Ovary (tissue), 9 donors: ENCODE measurements around the gene LCOR. TPM values are rescaled to one million over a fixed set of nuclear protein-coding genes. Genes with fewer than 3 reads are reported as not detected.
"Not testable (repeated sequence)": the region's sequence is repeated elsewhere in the genome, so short reads cannot be mapped to it uniquely, and the experiment has no call there.

Experiments used
- DNase-seq, 5 donors: peaks; one replicate each; pipeline ENCODE4 v3.0.0-alpha.2; 2019 to 2020
- H3K27ac ChIP-seq, 2 donors: fragments of 200-600 bp; one replicate each; pipeline versions ENCODE4 v1.5.1 to v1.8.0; 2019 to 2022
- H3K27me3 ChIP-seq: fragments of 200-600 bp; one replicate; pipeline ENCODE4 v1.8.0; 2022
- H3K36me3 ChIP-seq: fragments of 200-600 bp; sonication (generic); one replicate; pipeline ENCODE4 v1.5.1; 2019
- H3K4me1 ChIP-seq: one replicate; pipeline ENCODE4 v1.8.1; 2013; ENCODE audit warnings: mild to moderate bottlenecking, moderate library complexity; ENCODE audit not compliant: insufficient read depth
- H3K4me3 ChIP-seq: fragments of 200-600 bp; sonication (generic); one replicate; pipeline ENCODE4 v1.5.1; 2017
- H3K9me3 ChIP-seq, 2 donors: fragments of 200-600 bp in 1 of 2; sonication (generic) in 1 of 2; one replicate each; pipeline versions ENCODE4 v1.5.1 to v1.8.1; 2013 to 2019; ENCODE audit warnings: mild to moderate bottlenecking in 1 of 2, moderate library complexity in 1 of 2
- CTCF ChIP-seq, 3 donors: fragments of 450-650 bp in 2 of 3; fragments of 200-600 bp in 1 of 3; IDR thresholded peaks; one replicate each; pipeline versions ENCODE4 v1.5.1 to v1.8.0; 2016 to 2022; ENCODE audit warnings: antibody characterized with exemption in 3 of 3, mild to moderate bottlenecking in 1 of 3
- EP300 ChIP-seq: sonication (generic); formaldehyde crosslinking; IDR thresholded peaks from one replicate; pipeline ENCODE4 v1.6.1; 2017; ENCODE audit warnings: antibody characterized with exemption
- POLR2A ChIP-seq: fragments of 450-650 bp; IDR thresholded peaks from one replicate; pipeline ENCODE4 v1.6.1; 2017; ENCODE audit warnings: antibody characterized with exemption, mild to moderate bottlenecking, moderate library complexity
- WGBS, 3 donors: extraction: QIAGEN DNeasy Blood & Tissue Kit in 1 of 3; methylation state at CpG; one replicate each; pipeline versions ENCODE4 v1.1.5 to v1.1.7; 2013 to 2017; 5-methylcytosine and 5-hydroxymethylcytosine counted together
- intact Hi-C, 4 donors: fragments of 100-400 bp; cut with DNase I; formaldehyde crosslinking; loops; one replicate each; pipeline versions ENCODE4 v1.11.0 to v1.15.1; 2022 to 2023
- polyA plus RNA-seq, 2 donors: library from polyadenylated mRNA; stranded (reverse); fragments of 200-250 nt in 1 of 2; fragments of 350-450 nt in 1 of 2; fragmentation: Illumina TruSeq in 1 of 2; extraction: RNeasy Lipid Tissue Mini Kit (QIAGEN cat#74804) in 1 of 2; gene quantifications; one replicate each; pipeline ENCODE4 v1.2.3, GENCODE V29; 2013 to 2014
- total RNA-seq, 7 donors: library from RNA; depleted of rRNA in 2 of 7; stranded (reverse); fragments of >200 nt in 2 of 7; fragmentation: NEBNext Ultra II Directional in 3 of 7; extraction: Animal tissue kit (Norgen Biotek cat#: 25700) in 3 of 7; gene quantifications; one replicate each; pipeline versions ENCODE4 v1.1.0 to v1.2.4, GENCODE V29; 2016 to 2023
- donor health status: DM: no; HTN: no; CAD: no; lungs with moderate emphysema.
- donor health status: DM: no; HTN: no; CAD: no.
- donor health status: Bipolar disorder and iron deficiency.
- donor health status: DM: yes; HTN: yes; CAD: no.
- donor health status: DM: no; HTN: no; CAD: no.
- donor health status: DM: yes; HTN: yes; CAD: no.

Gene LCOR
- total and polyA plus RNA-seq, 9 donors = 4.0 to 44.9 (median 29.8) TPM

DNA sequence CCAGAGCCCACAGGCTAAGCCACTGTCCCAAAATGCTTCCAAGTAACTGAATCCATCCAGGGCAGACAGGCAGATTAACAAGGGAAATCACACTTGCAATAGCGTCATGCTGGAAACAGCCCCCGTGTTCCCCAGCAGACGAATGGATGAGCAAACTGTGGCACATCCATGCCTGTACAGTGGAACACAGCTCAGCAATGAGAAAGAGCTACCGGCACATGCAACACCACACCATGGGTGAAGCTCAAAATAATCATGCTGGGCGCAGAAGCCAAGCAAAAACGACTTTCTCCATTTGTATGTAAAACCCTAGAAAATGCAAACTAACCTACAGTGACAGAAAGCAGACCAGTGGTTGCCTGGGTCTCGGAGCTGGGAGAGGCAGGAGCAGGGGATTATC lies 200.5 kb downstream of the LCOR start:
- no peaks in the 10 kb centered on the region for H3K9me3 ChIP-seq
- no peaks in the 10 kb centered on the region for H3K27me3 ChIP-seq
- 55 to 62% (median 60%) methylated on average over 7 of the region's 7 CpGs for WGBS, 3 donors
- TF ChIP-seq CTCF (IDR thresholded peaks at IDR 0.05) (no peak), EP300 (no peak), POLR2A (no peak)
- DNase-seq = no peak
- H3K27ac ChIP-seq = no peak overlapping the region
- intact Hi-C loops = loop anchor here in 1 of 4 donors (10.0 kb wide), 3 partner anchors 198 to 638 kb away; partner anchors contain the start of gene LCOR
- no peak overlapping the region for H3K4me3 ChIP-seq
- H3K4me1 ChIP-seq = no peaks in the 10 kb centered on the region
- H3K36me3 ChIP-seq = no peaks in the 10 kb centered on the region

DNA sequence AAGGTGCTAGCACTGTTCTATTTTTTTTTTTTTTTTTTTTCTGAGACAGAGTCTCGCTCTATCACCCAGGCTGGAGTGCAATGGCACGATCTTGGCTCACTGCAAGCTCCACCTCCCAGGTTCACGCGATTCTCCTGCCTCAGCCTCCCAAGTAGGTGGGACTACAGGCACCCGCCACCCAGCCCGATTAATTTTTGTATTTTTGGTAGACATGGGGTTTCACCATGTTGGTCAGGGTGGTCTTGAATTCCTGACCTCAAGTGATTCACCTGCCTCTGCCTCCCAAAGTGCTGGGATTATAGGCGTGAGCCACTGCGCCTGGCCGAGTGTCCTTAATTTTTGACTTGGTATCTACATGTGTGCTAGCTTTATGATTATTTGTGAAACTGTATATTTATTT lies 201.7 kb downstream of the LCOR start:
- not testable (repeated sequence) for H3K27ac ChIP-seq, H3K4me1 ChIP-seq, H3K4me3 ChIP-seq, H3K27me3 ChIP-seq, H3K9me3 ChIP-seq, H3K36me3 ChIP-seq, DNase-seq
- intact Hi-C loops = loop anchor here in 1 of 4 donors (10.0 kb wide), 3 partner anchors 199 to 639 kb away; partner anchors contain the start of gene LCOR
- 95 to 96% (median 96%) methylated on average over 9 of the region's 9 CpGs for WGBS, 3 donors

GRCh38 chr10:97034301-97034700 lies 202.2 kb downstream of the LCOR start:
- intact Hi-C loops = loop anchor here in 1 of 4 donors (10.0 kb wide), 3 partner anchors 200 to 640 kb away; partner anchors contain the start of gene LCOR
- Histone ChIP-seq H3K4me1 (peaks cover 1% of the 10 kb centered on the region), H3K36me3 (no peaks in the 10 kb centered on the region), H3K4me3 (no peak overlapping the region), H3K27ac (no peak overlapping the region), H3K27me3 (no peaks in the 10 kb centered on the region), H3K9me3 (no peaks in the 10 kb centered on the region)
- TF ChIP-seq CTCF (IDR thresholded peaks at IDR 0.05) = no peak
- TF ChIP-seq EP300 = no peak
- TF ChIP-seq POLR2A = no peak
- no peak for DNase-seq
- WGBS, 3 donors = 72 to 79% (median 74%) methylated on average over 7 of the region's 7 CpGs

DNA sequence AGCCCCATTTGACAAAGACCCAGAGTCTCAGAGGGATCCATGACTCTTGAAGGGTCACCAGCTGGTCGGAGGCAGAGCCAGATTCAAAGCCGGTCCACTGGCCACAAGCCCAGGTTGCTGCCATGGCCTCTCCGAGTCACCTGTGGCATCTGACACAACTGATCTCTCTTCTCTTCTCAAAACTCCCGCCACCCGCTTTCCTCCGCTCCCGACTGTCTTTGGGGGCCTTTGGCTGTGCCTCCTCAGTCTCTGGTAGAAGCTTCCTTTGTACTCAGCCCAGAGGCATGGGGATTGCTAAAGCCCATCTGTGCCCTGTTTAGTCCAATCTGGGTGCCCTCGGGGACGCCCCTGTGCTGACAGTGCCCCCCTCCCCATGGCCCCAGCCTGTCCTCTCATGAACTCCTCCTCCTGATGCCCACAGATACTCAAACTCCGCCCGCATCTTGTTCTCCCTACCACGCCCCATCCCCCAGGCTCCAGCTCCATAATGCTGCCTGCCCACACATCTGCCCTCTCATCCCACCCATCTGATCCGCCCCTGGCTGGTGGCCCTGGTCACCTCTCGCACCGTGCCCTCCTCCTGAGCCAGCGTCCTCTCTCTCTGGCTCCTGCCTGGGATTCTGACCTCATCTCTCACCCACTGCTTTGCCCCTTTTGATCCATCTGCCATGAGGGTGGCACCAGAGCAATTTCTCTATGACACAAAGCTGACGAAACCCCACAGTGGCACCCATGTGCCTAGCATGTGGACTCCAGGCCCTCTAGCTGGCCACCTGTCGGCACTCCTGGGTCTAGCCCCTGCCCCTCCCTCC lies 203.1 kb downstream of the LCOR start:
- H3K27ac ChIP-seq = no peak overlapping the region
- intact Hi-C loops = loop anchor here in 1 of 4 donors (10.0 kb wide), 3 partner anchors 200 to 640 kb away; partner anchors contain the start of gene LCOR
- H3K4me1 ChIP-seq = peaks cover 1% of the 10 kb centered on the region
- no peaks in the 10 kb centered on the region for H3K27me3 ChIP-seq
- no peak overlapping the region for H3K4me3 ChIP-seq
- H3K36me3 ChIP-seq = no peaks in the 10 kb centered on the region
- no peak for TF ChIP-seq CTCF (IDR thresholded peaks at IDR 0.05)
- TF ChIP-seq POLR2A = no peak
- no peak for TF ChIP-seq EP300
- no peaks in the 10 kb centered on the region for H3K9me3 ChIP-seq
- no peak for DNase-seq
- 81 to 87% (median 84%) methylated on average over 18 of the region's 18 CpGs for WGBS, 3 donors
